Measurements from ENCODE around the gene PDLIM4.

Gene PDLIM4

DNA sequence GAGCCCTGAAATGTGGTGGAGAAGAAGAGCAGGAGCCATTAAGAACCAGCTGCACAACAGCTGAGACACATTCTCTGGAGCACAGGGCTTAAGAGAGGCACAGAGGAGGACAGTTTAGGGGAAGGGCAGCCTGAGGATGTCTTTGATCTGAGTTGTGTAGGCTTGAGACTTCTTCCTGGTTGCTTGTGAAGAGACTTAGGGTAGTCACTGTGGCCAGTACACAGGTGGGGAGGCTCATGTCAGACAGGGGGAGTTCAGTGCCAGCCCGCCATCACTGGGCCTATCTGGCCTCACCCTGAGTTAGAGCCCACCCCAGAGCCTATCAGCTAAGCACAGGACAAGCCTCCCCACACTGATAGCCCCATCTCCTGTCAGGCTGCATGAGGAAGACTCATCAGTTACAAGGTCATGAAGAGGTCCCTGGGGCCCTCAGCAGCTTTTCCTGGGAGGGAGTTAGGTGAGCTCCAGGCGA, 56.5 kb downstream of the PDLIM4 start:
- DNase-seq = no peak

DNA sequence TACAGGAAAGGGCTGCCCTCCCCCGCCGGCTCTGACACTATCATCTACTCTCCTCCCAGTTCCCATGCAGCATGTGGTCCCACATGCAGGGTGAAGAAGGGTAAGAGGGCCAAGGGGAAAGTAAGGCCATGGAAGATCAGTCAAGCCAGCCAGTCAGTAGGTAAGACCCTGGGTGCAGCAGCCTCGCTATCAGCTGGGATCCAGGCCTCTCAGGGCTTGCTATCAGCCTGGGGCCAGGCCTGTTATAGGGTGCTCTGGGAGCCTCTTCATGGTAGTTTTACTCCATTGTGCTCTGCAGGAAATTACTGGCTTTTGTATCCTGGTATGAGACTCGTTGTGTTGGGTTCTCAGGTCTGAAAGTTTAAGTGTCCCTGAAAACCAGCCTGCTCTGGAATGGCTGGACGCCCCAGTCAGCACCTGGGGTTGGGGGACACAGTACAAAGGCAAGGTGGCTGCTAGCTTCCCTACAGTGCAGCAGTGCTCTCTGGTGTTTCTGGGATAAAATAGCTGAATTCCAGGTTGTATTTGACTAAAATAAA, 58.1 kb downstream of the PDLIM4 start:
- DNase-seq = no peak

DNA sequence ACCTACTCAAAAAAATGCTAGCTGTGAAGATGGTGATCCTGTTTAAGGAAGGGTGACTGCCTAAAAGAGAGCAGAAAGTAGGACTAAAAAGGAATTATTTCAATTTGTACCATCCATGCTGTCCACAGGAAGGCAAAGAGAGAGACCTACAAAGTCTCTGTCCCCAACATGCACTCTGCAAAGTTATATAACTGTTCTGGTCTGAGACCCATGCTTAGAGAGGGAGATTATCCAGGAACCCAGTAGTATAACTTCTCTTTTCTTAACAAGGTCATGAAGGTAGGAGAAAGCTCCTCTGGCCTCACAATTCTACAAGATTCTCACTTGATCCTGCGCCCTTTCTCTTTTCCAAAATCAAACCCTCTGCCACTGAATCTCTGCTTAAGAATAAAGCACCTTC, 62.5 kb downstream of the PDLIM4 start:
- DNase-seq = no peak

DNA sequence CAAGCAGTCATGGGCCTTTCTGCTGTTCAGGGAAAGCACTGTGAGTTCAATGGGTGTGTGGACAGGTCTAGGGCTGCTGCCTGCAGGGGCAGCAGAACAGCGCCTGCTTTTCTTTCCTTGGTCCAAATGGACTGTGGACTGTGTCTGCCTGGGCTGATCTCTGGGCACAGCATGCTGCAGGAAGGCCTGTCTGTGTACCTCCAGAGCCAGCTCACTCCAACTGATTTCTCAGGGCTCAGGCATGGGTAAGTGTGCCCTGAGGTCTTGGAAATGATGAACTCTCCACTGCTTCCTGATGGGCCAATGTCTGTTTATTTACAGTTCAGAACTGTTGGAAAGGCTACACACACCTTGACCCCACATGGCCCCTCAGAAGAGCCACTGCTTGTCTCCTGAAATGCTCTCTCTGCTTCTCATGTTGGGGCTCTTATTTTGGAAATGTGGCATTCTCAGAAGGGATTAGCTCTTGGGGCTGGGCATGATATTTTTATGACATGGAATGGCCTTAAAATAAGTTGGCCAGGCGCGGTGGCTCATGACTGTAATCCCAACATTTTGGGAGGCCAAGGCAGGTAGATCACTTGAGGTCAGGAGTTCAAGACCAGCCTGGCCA, 63.7 kb downstream of the PDLIM4 start:
- DNase-seq = no peak

DNA sequence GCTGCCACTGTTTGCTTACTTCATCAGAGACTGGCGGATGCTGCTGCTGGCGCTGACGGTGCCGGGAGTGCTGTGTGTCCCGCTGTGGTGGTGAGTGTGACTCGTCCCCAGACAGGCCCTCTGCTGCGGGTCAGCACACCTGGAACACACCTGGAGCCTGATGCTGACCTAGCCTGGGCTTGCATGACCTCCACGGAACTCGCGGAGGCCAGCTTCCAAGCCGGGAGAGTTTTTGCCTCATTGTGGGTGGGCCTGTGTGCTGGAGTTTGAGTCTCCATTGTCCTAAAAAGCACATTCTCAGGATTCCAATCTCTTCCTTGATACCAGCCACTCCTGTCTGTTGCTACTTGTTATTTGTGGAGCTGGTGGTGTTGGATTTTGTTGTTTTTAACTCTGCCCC, 64.8 kb downstream of the PDLIM4 start:
- DNase-seq = no peak

Measured in CD4-positive, alpha-beta T cell treated with Interferon alpha-2 for 1 hour (primary cell).